Measurements from ENCODE around the gene FCF1.

The FCF1 gene

DNA sequence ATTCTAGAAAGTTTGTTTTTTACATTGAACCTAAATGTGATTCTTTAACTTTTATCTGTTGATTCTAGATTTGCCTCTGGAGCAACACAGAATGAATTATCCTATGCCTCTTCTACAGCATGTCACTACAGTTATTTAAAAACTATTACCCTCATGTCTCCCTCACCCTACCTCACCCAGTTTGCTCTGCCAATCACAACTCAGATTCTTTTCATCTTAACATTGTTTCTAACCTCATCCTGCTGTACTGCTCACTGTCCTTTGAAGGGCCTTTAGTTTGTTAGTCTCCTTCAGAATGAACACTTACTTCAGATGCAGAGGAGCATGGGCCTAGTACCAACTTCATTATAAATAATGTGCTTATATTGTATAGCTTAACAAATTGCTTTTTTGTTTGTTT, 71.7 kb downstream of the FCF1 start:
- no peak for DNase-seq

DNA sequence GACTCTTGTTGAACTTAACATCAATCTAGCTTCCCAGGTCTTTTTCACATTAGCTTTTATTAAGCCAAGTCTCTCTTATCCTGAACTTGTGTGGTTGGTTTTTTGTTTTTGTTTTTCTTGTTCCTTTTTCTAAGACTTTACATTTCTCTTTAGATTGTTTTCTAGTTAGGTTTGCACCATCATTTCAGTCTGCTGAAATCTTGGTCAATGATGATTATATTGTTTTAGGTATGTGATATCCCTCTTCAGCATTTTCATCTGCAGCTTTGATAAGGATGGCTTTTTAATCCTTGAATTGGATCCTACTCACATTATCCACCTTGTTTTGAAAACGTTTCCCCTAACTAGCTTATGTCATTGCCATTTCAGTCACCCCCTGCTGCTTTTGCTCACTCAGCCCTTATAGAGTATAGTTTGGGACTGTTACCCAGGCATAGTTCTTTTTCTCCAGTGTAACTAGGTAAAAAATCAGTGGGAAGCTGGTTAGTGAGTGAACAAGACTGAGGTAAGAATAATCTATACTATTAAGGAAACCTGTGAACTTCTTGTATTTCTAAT, 72.2 kb downstream of the FCF1 start:
- no peak for DNase-seq

DNA sequence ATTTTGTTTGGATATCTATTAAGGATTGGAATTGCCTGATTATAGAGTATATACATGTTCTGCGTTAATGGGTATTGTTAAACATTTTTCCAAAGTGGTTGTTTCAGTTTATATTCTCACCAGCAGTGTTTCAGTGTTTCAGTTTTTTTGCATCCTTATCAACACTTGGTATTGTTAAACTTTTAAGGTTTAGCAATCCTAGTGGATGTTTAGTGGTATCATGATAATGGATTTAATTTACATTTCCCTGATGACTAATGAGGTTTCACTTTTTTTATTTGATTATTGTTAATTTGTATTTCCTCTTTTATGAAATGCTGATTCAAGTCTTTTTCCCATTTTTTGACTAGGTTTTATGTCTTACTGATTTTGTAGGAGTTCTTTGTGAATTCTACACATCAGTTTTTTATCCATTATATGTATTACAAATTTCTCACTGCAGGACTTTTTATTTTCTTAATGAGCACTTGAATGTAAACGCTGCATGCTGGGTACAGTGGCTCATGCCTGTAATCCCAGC, 73.9 kb downstream of the FCF1 start:
- DNase-seq = no peak
